Ascending aorta (tissue), 2 donors: ENCODE results near the gene SDHC. TPM values are rescaled to one million over a fixed set of nuclear protein-coding genes. Genes with fewer than 3 reads are reported as not detected.

Source experiments
- DNase-seq, 2 donors: peaks; one replicate each; pipeline ENCODE4 v3.0.0-alpha.2; 2019; ENCODE audit warnings: low spot score in 2 of 2
- H3K27ac ChIP-seq, 2 donors: fragments of 200-600 bp; sonication (generic); one replicate each; pipeline ENCODE4 v1.5.1; 2016 to 2017; ENCODE audit warnings: mild to moderate bottlenecking in 1 of 2
- H3K27me3 ChIP-seq: fragments of 200-600 bp; sonication (generic); one replicate; pipeline ENCODE4 v1.5.1; 2017
- H3K36me3 ChIP-seq, 2 donors: fragments of 200-600 bp; sonication (generic); one replicate each; pipeline ENCODE4 v1.5.1; 2016
- H3K4me1 ChIP-seq, 2 donors: fragments of 200-600 bp; sonication (generic); one replicate each; pipeline ENCODE4 v1.5.1; 2016 to 2017; ENCODE audit warnings: mild to moderate bottlenecking in 1 of 2
- H3K4me3 ChIP-seq, 2 donors: fragments of 200-600 bp; sonication (generic); one replicate each; pipeline ENCODE4 v1.5.1; 2016 to 2017; ENCODE audit warnings: mild to moderate bottlenecking in 1 of 2
- H3K9me3 ChIP-seq, 2 donors: fragments of 200-600 bp; sonication (generic); one replicate each; pipeline ENCODE4 v1.5.1; 2016
- CTCF ChIP-seq, 3 experiments: fragments of 200-600 bp in 2 of 3; fragments of 450-650 bp in 1 of 3; sonication (generic) in 2 of 3; IDR thresholded peaks; one replicate each; pipeline ENCODE4 v1.5.1; 2016 to 2019; ENCODE audit warnings: antibody characterized with exemption in 3 of 3, mild to moderate bottlenecking in 1 of 3, moderate library complexity in 1 of 3
- intact Hi-C: fragments of 100-400 bp; cut with DNase I; formaldehyde crosslinking; loops from one replicate; pipeline ENCODE4 v1.15.1; 2023
- total RNA-seq: library from RNA; depleted of rRNA; stranded (reverse); fragments of >200 nt; gene quantifications from one replicate; pipeline ENCODE4 v1.1.0, GENCODE V29; 2016

Gene SDHC
- total RNA-seq, 1 donor from 2014 or later, result 23.2 TPM

- no peak for TF ChIP-seq CTCF (IDR thresholded peaks at IDR 0.05)
- Histone ChIP-seq H3K27ac (no peak overlapping the region), H3K4me3 (no peak overlapping the region), H3K4me1 (no peaks in the 10 kb centered on the region), H3K9me3 (no peaks in the 10 kb centered on the region), H3K36me3 (peaks cover 0 to 12% of the 10 kb centered on the region in 2 donors), H3K27me3 (no peaks in the 10 kb centered on the region)
- no peak for DNase-seq
- intact Hi-C loops, result no loop called here
Measured at GRCh38 chr1:161357073-161357472, 42.9 kb downstream of the SDHC start.

GRCh38 chr1:161359291-161359690 is 45.1 kb downstream of the SDHC start:
- Histone ChIP-seq H3K9me3 (no peaks in the 10 kb centered on the region), H3K4me3 (no peak overlapping the region), H3K36me3 (peaks cover 5 to 21% of the 10 kb centered on the region in 2 donors), H3K27ac (no peak overlapping the region), H3K4me1 (no peaks in the 10 kb centered on the region), H3K27me3 (no peaks in the 10 kb centered on the region)
- TF ChIP-seq CTCF (IDR thresholded peaks at IDR 0.05), result no peak
- intact Hi-C loops, result no loop called here
- no peak for DNase-seq

GRCh38 chr1:161364332-161364731 is 50.2 kb downstream of the SDHC start:
- DNase-seq, result no peak
- intact Hi-C loops, result no loop called here
- Histone ChIP-seq H3K4me3 (no peak overlapping the region), H3K27me3 (no peaks in the 10 kb centered on the region), H3K27ac (no peak overlapping the region), H3K9me3 (no peaks in the 10 kb centered on the region), H3K4me1 (peaks cover 0 to 9% of the 10 kb centered on the region in 2 donors), H3K36me3 (peaks cover 5 to 20% of the 10 kb centered on the region in 2 donors)
- no peak for TF ChIP-seq CTCF (IDR thresholded peaks at IDR 0.05)

GRCh38 chr1:161365207-161365606 is 51.0 kb downstream of the SDHC start:
- intact Hi-C loops, result loop anchor here (5.0 kb wide), 2 partner anchors 53 to 138 kb away; partner anchors contain the start of genes SDHC and TOMM40L
- H3K9me3 ChIP-seq, result no peaks in the 10 kb centered on the region
- H3K27ac ChIP-seq, result no peak overlapping the region
- peaks cover 5 to 20% of the 10 kb centered on the region in 2 donors for H3K36me3 ChIP-seq
- H3K4me3 ChIP-seq, result no peak overlapping the region
- no peak for TF ChIP-seq CTCF (IDR thresholded peaks at IDR 0.05)
- no peak for DNase-seq
- peaks cover 0 to 9% of the 10 kb centered on the region in 2 donors for H3K4me1 ChIP-seq
- no peaks in the 10 kb centered on the region for H3K27me3 ChIP-seq

GRCh38 chr1:161367684-161368400 is 53.7 kb downstream of the SDHC start, which contains the start of gene CFAP126:
TSS of gene CFAP126 (minus strand) at chr1:161367876. CDS start at chr1:161367868, 8 bp downstream.
- no peaks in the 10 kb centered on the region for H3K9me3 ChIP-seq
- no peaks in the 10 kb centered on the region for H3K27me3 ChIP-seq
- peak in 1 of 3 experiments; percentile 36 for TF ChIP-seq CTCF (IDR thresholded peaks at IDR 0.05)
- intact Hi-C loops, result loop anchor here (5.0 kb wide), 2 partner anchors 56 to 141 kb away; partner anchors contain the start of genes SDHC and TOMM40L
- peak; percentile 64 to 86 for DNase-seq
- peaks cover 0 to 9% of the 10 kb centered on the region in 2 donors for H3K4me1 ChIP-seq
- H3K27ac ChIP-seq, result peak within 1 kb of the TSS; percentile 62 to 75
- H3K4me3 ChIP-seq, result no peak within 1 kb of the TSS
- peaks cover 5 to 20% of the 10 kb centered on the region in 2 donors for H3K36me3 ChIP-seq
